CD4-positive, alpha-beta T cell (primary cell): ENCODE results near the gene GPR35. TPM values are rescaled to one million over a fixed set of nuclear protein-coding genes. Genes with fewer than 3 reads are reported as not detected.

Experiments used
- ATAC-seq: fragments of 200-7000 bp; cut with Tn5 transposase; one replicate; pipeline ENCODE4 v1.10.0; 2022; ENCODE audit warnings: mild to moderate bottlenecking; ENCODE audit not compliant: poor library complexity
- CTCF ChIA-PET: fragments of 350-600 bp; sonication (Branson Sonifier 250); formaldehyde crosslinking; loops from one replicate; lab custom pipeline; 2021; ENCODE audit warnings: antibody characterized with exemption, inconsistent platforms; lab: Charles Lee
- POLR2A ChIA-PET: fragments of 350-600 bp; sonication (Branson Sonifier 250); formaldehyde crosslinking; loops from one replicate; lab custom pipeline; 2021; ENCODE audit warnings: antibody characterized with exemption, inconsistent platforms; lab: Charles Lee
- DNase-seq, 14 experiments: peaks; one replicate each; pipeline ENCODE4 v3.0.0-alpha.2; 2013 to 2020; ENCODE audit warnings: mixed read lengths in 2 of 14
- H3K27ac ChIP-seq, 2 donors: one replicate each; pipeline versions ENCODE4 v1.5.1 to v1.7.0; 2013; ENCODE audit warnings: low read length in 2 of 2, low read depth in 1 of 2, mild to moderate bottlenecking in 1 of 2
- H3K27me3 ChIP-seq, 2 experiments: 1 replicate in 1 of 2; 2 replicates in 1 of 2; pipeline versions ENCODE4 v1.6.1 to v1.7.0; 2013; ENCODE audit warnings: low read length in 2 of 2, control low read depth in 1 of 2, mild to moderate bottlenecking in 1 of 2, moderate library complexity in 1 of 2; ENCODE audit not compliant: insufficient read depth in 2 of 2, control insufficient read depth in 1 of 2
- H3K36me3 ChIP-seq: one replicate; pipeline ENCODE4 v1.6.1; 2013; ENCODE audit warnings: low read length, control low read depth; ENCODE audit not compliant: insufficient read depth
- H3K4me1 ChIP-seq: one replicate; pipeline ENCODE4 v1.6.1; 2013; ENCODE audit warnings: low read length, control low read depth; ENCODE audit not compliant: insufficient read depth
- H3K4me3 ChIP-seq: one replicate; pipeline ENCODE4 v1.5.1; 2013; ENCODE audit warnings: mild to moderate bottlenecking, low read length, moderate library complexity
- H3K9me3 ChIP-seq, 2 experiments: 1 replicate in 1 of 2; 2 replicates in 1 of 2; pipeline versions ENCODE4 v1.6.1 to v1.7.0; 2013; ENCODE audit warnings: low read length in 2 of 2, mild to moderate bottlenecking in 2 of 2, control low read depth in 1 of 2, moderate library complexity in 1 of 2; ENCODE audit not compliant: control insufficient read depth in 1 of 2, insufficient read depth in 1 of 2
- H3K27ac Mint-ChIP-seq: one replicate; pipeline ENCODE4 v1.8.0; 2020; ENCODE audit warnings: mixed read lengths
- H3K27me3 Mint-ChIP-seq: one replicate; pipeline ENCODE4 v1.8.0; 2021; ENCODE audit warnings: mixed read lengths
- H3K36me3 Mint-ChIP-seq: one replicate; pipeline ENCODE4 v1.8.0; 2021; ENCODE audit warnings: low read depth, mixed read lengths
- H3K4me1 Mint-ChIP-seq: one replicate; pipeline ENCODE4 v1.8.0; 2021; ENCODE audit warnings: low read depth, mixed read lengths
- H3K4me3 Mint-ChIP-seq: one replicate; pipeline ENCODE4 v1.8.0; 2020; ENCODE audit warnings: mild to moderate bottlenecking, mixed read lengths
- H3K9me3 Mint-ChIP-seq: one replicate; pipeline ENCODE4 v1.8.0; 2020; ENCODE audit warnings: mixed read lengths
- intact Hi-C, 2 experiments: fragments of 100-400 bp; cut with DNase I in 1 of 2; cut with micrococcal nuclease in 1 of 2; formaldehyde crosslinking; loops; one replicate each; pipeline versions ENCODE4 v1.15.1 to v1.9.0; 2023 to 2025; cut with DNase I, micrococcal nuclease
- total RNA-seq, 174 experiments: library from RNA in 2 of 174; stranded (reverse) in 2 of 174; gene quantifications; one replicate each; pipeline ENCODE4 v1.2.3 and lab custom pipeline; 2021 to 2026
- TF ChIP-seq, protein P1 (sequence below): fragments of 200-600 bp; IDR thresholded peaks from one replicate; pipeline ENCODE4 v1.8.0; 2022; ENCODE audit warnings: antibody characterized with exemption, mild to moderate bottlenecking

The GPR35 gene
- total RNA-seq, 2 experiments from 2014 or later, result 7.1 to 7.2 TPM

DNA sequence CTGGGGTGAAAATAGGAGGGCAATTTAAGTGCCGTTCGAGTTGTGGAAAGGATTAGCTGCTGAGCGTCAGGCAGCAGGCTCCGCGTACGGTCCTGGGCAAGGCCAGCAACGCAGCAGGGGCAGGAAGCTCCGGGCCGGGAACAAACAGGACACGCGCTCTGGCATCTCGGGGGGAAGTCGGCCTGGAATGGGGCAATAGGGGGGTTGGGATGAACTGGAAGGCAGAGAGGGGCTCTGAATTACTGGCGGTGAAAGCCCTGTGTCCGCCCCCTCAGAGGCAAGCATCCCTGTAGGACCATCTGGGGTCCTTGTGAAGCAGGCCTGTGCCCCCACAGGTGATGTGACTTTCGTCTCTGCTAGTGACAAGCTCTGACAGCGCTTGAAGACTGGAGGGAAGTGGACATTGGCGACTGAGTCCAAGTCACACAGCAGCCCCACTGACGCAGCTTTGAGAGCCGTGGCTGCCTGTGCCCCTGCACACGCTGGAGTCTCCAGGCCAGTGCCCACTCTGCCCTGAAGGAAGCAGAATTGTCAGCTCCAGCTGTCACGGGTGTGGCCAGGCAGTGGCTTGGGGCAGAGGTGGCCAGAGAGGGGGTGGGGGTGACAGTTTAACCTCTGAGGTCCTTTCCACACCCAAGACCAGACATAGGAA lies 22.3 kb downstream of the GPR35 start:
- Histone ChIP-seq H3K4me1 (peaks cover 16% of the 10 kb centered on the region), H3K36me3 (no peaks in the 10 kb centered on the region), H3K27ac (no peak overlapping the region), H3K27me3 (peaks cover 0 to 12% of the 10 kb centered on the region in 2 experiments), H3K4me3 (no peak overlapping the region), H3K9me3 (no peaks in the 10 kb centered on the region)
- intact Hi-C loops, result no loop called here
- Mint-ChIP-seq H3K9me3 (no peaks in the 10 kb centered on the region), H3K4me3 (no peak overlapping the region), H3K4me1 (no peaks in the 10 kb centered on the region), H3K36me3 (no peaks in the 10 kb centered on the region), H3K27me3 (peaks cover 25% of the 10 kb centered on the region), H3K27ac (no peak overlapping the region)
- CTCF ChIA-PET, result interaction anchor here (1.1 kb wide), 1 partner anchor 10 kb away, joined by 3 read pairs; no protein-coding TSS in a partner anchor
- DNase-seq (peak in 1 of 14 experiments; percentile 5), ATAC-seq (no peak)
- POLR2A ChIA-PET, result no interaction called here
- TF ChIP-seq, protein P1, sequence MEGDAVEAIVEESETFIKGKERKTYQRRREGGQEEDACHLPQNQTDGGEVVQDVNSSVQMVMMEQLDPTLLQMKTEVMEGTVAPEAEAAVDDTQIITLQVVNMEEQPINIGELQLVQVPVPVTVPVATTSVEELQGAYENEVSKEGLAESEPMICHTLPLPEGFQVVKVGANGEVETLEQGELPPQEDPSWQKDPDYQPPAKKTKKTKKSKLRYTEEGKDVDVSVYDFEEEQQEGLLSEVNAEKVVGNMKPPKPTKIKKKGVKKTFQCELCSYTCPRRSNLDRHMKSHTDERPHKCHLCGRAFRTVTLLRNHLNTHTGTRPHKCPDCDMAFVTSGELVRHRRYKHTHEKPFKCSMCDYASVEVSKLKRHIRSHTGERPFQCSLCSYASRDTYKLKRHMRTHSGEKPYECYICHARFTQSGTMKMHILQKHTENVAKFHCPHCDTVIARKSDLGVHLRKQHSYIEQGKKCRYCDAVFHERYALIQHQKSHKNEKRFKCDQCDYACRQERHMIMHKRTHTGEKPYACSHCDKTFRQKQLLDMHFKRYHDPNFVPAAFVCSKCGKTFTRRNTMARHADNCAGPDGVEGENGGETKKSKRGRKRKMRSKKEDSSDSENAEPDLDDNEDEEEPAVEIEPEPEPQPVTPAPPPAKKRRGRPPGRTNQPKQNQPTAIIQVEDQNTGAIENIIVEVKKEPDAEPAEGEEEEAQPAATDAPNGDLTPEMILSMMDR, result no peak

DNA sequence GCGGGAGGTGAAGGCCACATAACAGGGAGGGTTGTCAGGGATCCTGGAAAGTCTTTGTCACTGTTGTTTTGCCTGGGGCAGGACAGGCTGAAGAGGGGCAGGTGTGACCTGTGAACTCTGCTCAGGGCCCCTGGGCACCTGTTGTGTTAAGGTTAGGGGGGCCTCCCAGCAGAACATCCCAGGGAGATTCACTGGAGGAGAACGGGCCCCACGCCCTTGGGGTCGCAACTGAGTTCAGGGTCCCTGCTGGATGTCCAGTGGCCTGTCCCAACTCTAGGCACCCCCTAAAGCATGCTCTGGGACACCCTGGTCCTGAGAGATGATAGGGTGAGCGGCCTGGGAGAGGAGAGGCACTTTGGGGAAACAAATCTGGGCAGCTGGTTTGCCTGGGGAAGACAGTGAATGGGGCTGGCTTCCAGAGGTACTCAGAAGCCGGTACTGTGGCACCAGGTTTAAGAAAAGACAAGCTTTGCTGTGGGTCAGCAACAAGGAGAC lies 22.9 kb downstream of the GPR35 start:
- CTCF ChIA-PET, result interaction anchor here (1.5 kb wide), 1 partner anchor 68 kb away, joined by 4 read pairs; no protein-coding TSS in a partner anchor
- Mint-ChIP-seq H3K4me1 (no peaks in the 10 kb centered on the region), H3K4me3 (no peak overlapping the region), H3K27ac (no peak overlapping the region), H3K9me3 (no peaks in the 10 kb centered on the region), H3K36me3 (no peaks in the 10 kb centered on the region), H3K27me3 (peaks cover 27% of the 10 kb centered on the region)
- no peak overlapping the region for H3K27ac ChIP-seq
- no peak for ATAC-seq
- peaks cover 0 to 12% of the 10 kb centered on the region in 2 experiments for H3K27me3 ChIP-seq
- TF ChIP-seq, protein P1, result no peak
- intact Hi-C loops, result no loop called here
- POLR2A ChIA-PET, result no interaction called here
- no peaks in the 10 kb centered on the region for H3K36me3 ChIP-seq
- peaks cover 16% of the 10 kb centered on the region for H3K4me1 ChIP-seq
- no peak overlapping the region for H3K4me3 ChIP-seq
- no peaks in the 10 kb centered on the region for H3K9me3 ChIP-seq
- no peak for DNase-seq

DNA sequence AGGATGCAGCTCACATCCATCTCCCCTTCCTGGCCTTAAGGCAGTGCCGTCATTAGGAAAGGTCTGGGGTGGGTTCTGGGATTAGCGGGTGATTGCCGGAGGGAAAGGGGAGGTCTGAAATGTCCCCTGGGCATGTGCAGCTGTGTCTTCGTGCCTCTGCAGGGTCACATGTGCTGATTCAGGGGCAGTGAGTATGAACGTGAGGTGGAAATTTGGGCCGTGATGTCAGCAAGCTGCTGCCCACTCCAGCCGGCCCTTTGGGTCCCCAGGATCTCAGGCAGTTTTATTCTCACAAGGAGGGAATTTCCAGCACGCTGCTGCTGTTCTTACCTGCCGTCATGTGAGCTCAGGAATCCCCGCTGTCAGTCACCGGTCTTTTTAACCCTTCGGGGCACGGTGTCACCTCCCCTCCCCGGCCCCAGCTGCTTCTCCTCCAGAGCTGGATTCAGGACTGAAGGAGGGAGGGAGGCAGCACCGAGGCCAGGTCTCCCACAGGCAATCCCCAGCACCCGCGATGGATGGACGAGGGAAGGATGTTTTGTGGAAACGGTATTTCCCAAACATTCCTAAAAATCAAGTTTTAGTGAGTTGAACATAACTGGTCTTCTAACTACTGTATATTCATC lies 23.5 kb downstream of the GPR35 start:
- H3K4me1 Mint-ChIP-seq, result no peaks in the 10 kb centered on the region
- POLR2A ChIA-PET, result no interaction called here
- no peak overlapping the region for H3K27ac ChIP-seq
- ATAC-seq (no peak), DNase-seq (peak in 1 of 14 experiments; percentile 23)
- H3K4me1 ChIP-seq, result peaks cover 16% of the 10 kb centered on the region
- intact Hi-C loops, result no loop called here
- H3K27me3 Mint-ChIP-seq, result peaks cover 27% of the 10 kb centered on the region
- H3K4me3 ChIP-seq, result no peak overlapping the region
- H3K4me3 Mint-ChIP-seq, result no peak overlapping the region
- H3K27me3 ChIP-seq, result peaks cover 0 to 12% of the 10 kb centered on the region in 2 experiments
- no peaks in the 10 kb centered on the region for H3K9me3 ChIP-seq
- CTCF ChIA-PET, result interaction anchor here (1.5 kb wide), 1 partner anchor 69 kb away, joined by 4 read pairs; no protein-coding TSS in a partner anchor
- H3K27ac Mint-ChIP-seq, result no peak overlapping the region
- H3K36me3 ChIP-seq, result no peaks in the 10 kb centered on the region
- no peaks in the 10 kb centered on the region for H3K36me3 Mint-ChIP-seq
- TF ChIP-seq, protein P1, result no peak
- H3K9me3 Mint-ChIP-seq, result no peaks in the 10 kb centered on the region
